Mesenchymal stem cell (in vitro differentiated cells and primary cell): Measurements from ENCODE around the gene MSL3B.

ENCODE experiments used
- DNase-seq: peaks from one replicate; pipeline ENCODE4 v3.0.0-alpha.2; 2013
- H2AFZ ChIP-seq: one replicate; pipeline ENCODE4 v1.6.1; 2013; ENCODE audit warnings: low read depth, mild to moderate bottlenecking, control low read depth, inconsistent platforms, low read length, moderate library complexity
- H2AK5ac ChIP-seq: 2 replicates; pipeline ENCODE4 v1.6.1; 2013; ENCODE audit warnings: low read length, moderate library complexity, mild to moderate bottlenecking, inconsistent platforms; ENCODE audit not compliant: severe bottlenecking
- H2BK120ac ChIP-seq: one replicate; pipeline ENCODE4 v1.6.1; 2013; ENCODE audit warnings: low read depth, mild to moderate bottlenecking, inconsistent platforms, low read length, moderate library complexity
- H2BK12ac ChIP-seq, 2 experiments: one replicate each; pipeline ENCODE4 v1.6.1; 2013; ENCODE audit warnings: inconsistent platforms in 2 of 2, low read length in 2 of 2, mild to moderate bottlenecking in 2 of 2, moderate library complexity in 2 of 2, control low read depth in 1 of 2
- H2BK15ac ChIP-seq: one replicate; pipeline ENCODE4 v1.6.1; 2013; ENCODE audit warnings: mild to moderate bottlenecking, low read depth, inconsistent platforms; ENCODE audit not compliant: poor library complexity, severe bottlenecking
- H2BK5ac ChIP-seq: 2 replicates; pipeline ENCODE4 v1.6.1; 2013; ENCODE audit warnings: low read depth, mild to moderate bottlenecking, low read length, control low read depth, inconsistent platforms; ENCODE audit not compliant: poor library complexity, severe bottlenecking
- H3K14ac ChIP-seq, 2 experiments: one replicate each; pipeline ENCODE4 v1.6.1; 2013; ENCODE audit warnings: inconsistent platforms in 2 of 2, low read length in 2 of 2, control low read depth in 1 of 2, mild to moderate bottlenecking in 1 of 2, moderate library complexity in 1 of 2
- H3K18ac ChIP-seq, 2 experiments: one replicate each; pipeline ENCODE4 v1.6.1; 2013; ENCODE audit warnings: inconsistent platforms in 2 of 2, low read length in 2 of 2, control low read depth in 1 of 2, low read depth in 1 of 2, mild to moderate bottlenecking in 1 of 2
- H3K23ac ChIP-seq, 2 experiments: one replicate each; pipeline ENCODE4 v1.6.1; 2013; ENCODE audit warnings: inconsistent platforms in 2 of 2, low read length in 2 of 2, mild to moderate bottlenecking in 2 of 2, moderate library complexity in 2 of 2, control low read depth in 1 of 2
- H3K27ac ChIP-seq: 2 replicates; pipeline ENCODE4 v1.5.1; 2013; ENCODE audit warnings: mild to moderate bottlenecking, moderate library complexity, low read length, control low read depth, inconsistent platforms; ENCODE audit not compliant: poor library complexity, severe bottlenecking
- H3K27me3 ChIP-seq, 2 experiments: 2 replicates each; pipeline versions ENCODE4 v1.6.1 to v1.7.0; 2013; ENCODE audit warnings: low read length in 2 of 2, mild to moderate bottlenecking in 2 of 2, moderate library complexity in 2 of 2, control low read depth in 1 of 2, inconsistent platforms in 1 of 2; ENCODE audit not compliant: control insufficient read depth in 1 of 2, insufficient read depth in 1 of 2
- H3K36me3 ChIP-seq, 2 experiments: 2 replicates each; pipeline versions ENCODE4 v1.6.1 to v1.7.0; 2013; ENCODE audit warnings: low read length in 2 of 2, control low read depth in 1 of 2, inconsistent platforms in 1 of 2, low read depth in 1 of 2, mild to moderate bottlenecking in 1 of 2; ENCODE audit not compliant: insufficient read depth in 2 of 2, control insufficient read depth in 1 of 2
- H3K4ac ChIP-seq, 2 experiments: one replicate each; pipeline ENCODE4 v1.6.1; 2013; ENCODE audit warnings: inconsistent platforms in 2 of 2, low read length in 2 of 2, mild to moderate bottlenecking in 2 of 2, moderate library complexity in 2 of 2, control low read depth in 1 of 2, low read depth in 1 of 2
- H3K4me1 ChIP-seq: 2 replicates; pipeline ENCODE4 v1.6.1; 2013; ENCODE audit warnings: low read depth, low read length, control low read depth; ENCODE audit not compliant: control insufficient read depth, insufficient read depth
- H3K4me2 ChIP-seq: 2 replicates; pipeline ENCODE4 v1.6.1; 2013; ENCODE audit warnings: low read length, mild to moderate bottlenecking, inconsistent platforms; ENCODE audit not compliant: poor library complexity, severe bottlenecking
- H3K4me3 ChIP-seq, 2 experiments: 2 replicates each; pipeline versions ENCODE4 v1.5.1 to v1.7.0; 2013; ENCODE audit warnings: low read length in 2 of 2, mild to moderate bottlenecking in 2 of 2, control low read depth in 1 of 2, low read depth in 1 of 2; ENCODE audit not compliant: insufficient read depth in 1 of 2
- H3K79me1 ChIP-seq: replicated peaks from 2 replicates; pipeline ENCODE4 v1.6.1; 2013; ENCODE audit warnings: mild to moderate bottlenecking, control low read depth, low read length, inconsistent platforms; ENCODE audit not compliant: poor library complexity, severe bottlenecking
- H3K9ac ChIP-seq: 2 replicates; pipeline ENCODE4 v1.7.0; 2013; ENCODE audit warnings: mild to moderate bottlenecking, low read length, moderate library complexity
- H3K9me3 ChIP-seq: 2 replicates; pipeline ENCODE4 v1.7.0; 2013; ENCODE audit warnings: mild to moderate bottlenecking, low read length; ENCODE audit not compliant: control insufficient read depth
- H4K8ac ChIP-seq: one replicate; pipeline ENCODE4 v1.6.1; 2013; ENCODE audit warnings: inconsistent platforms, mild to moderate bottlenecking, low read length, moderate library complexity
- H4K91ac ChIP-seq: one replicate; pipeline ENCODE4 v1.6.1; 2013; ENCODE audit warnings: mild to moderate bottlenecking, low read length, inconsistent platforms
- WGBS: methylation state at CpG from one replicate; pipeline ENCODE4 v1.1.7; 2013; ENCODE audit warnings: mixed read lengths; 5-methylcytosine and 5-hydroxymethylcytosine counted together

Gene MSL3B

DNA sequence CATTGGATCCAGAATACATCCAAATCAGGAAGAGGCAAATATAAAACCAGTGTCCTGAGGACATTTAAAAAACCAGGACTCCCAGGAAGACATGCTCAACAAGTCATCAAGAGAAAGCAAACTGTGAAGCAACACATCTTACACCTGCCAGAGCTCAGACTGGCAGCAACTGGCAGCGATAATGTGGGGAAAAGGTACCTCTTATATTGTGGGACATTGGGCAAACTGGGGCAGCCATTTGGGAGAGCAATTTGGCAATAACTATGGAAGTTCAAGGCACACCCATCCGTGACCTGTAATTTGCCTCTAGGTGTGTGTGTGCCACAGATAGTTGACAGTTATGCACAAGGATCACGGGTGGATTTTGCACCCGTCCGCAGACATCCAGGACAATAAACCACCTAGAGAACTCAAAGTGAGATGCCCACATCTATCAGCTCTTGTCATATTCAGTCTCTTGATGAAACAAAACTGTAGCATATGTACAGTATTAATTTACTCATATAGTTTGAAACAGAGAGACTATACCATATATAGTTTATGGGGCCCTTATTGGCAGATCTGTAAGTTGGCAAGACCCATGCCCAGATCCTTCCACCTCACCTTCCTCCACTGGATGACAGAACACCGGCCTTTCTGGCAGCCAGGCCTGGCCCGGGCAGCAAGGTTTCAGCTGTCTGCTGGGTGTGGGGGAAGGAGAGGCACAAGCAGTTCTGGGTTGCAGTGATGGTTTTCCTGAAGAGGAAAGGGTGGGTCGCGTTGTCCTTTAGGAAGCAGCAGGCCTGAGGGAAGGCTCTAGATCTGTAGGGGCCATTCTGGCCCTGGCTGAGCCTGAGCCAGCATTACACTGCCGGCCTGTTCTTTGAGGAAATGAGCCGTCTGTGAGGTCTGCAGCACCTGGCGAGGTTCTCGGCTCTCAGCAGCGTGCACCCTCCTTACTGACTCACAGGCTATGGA, 32.7 kb downstream of the MSL3B start:
- Histone ChIP-seq H3K9ac (no peak overlapping the region), H2BK15ac (no peak overlapping the region), H3K4me1 (peaks cover 11% of the 10 kb centered on the region), H2BK5ac (no peak overlapping the region), H2BK12ac (no peak overlapping the region), H3K14ac (no peak overlapping the region), H2AK5ac (no peak overlapping the region), H3K4ac (no peak overlapping the region), H2AFZ (no peak overlapping the region), H3K36me3 (peaks cover 0 to 15% of the 10 kb centered on the region in 2 experiments), H4K8ac (no peak overlapping the region), H3K23ac (no peak overlapping the region), H2BK120ac (no peak overlapping the region), H3K18ac (no peak overlapping the region), H3K4me3 (no peak overlapping the region), H3K27me3 (no peaks in the 10 kb centered on the region), H3K27ac (no peak overlapping the region), H3K79me1 (peaks cover 12% of the 10 kb centered on the region), H4K91ac (no peak overlapping the region), H3K4me2 (no peak overlapping the region), H3K9me3 (no peaks in the 10 kb centered on the region)
- DNase-seq = no peak
- 92% methylated on average over 14 of the region's 14 CpGs for WGBS

DNA sequence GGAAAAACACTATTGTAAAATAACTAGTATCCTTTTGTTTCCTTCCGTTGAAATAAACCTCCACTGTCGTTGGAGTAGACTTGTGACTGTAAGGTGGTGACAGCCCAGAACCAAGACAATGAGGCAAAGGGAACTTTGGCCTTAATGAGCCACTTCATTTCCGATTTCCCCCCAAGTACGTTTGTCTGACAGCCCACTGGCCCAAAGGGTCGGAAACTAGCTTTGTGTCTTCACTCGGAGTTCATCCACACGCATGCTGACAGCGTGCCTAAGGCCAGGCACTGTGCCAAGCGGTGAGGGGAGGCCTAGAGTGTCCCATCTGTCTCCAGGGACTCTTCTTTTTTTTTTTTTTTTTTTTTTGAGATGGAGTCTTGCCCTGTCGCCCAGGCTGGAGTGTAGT, 34.8 kb downstream of the MSL3B start:
- Histone ChIP-seq H3K4ac (no peak overlapping the region), H3K36me3 (peaks cover 0 to 9% of the 10 kb centered on the region in 2 experiments), H3K4me3 (no peak overlapping the region), H3K23ac (no peak overlapping the region), H2BK5ac (no peak overlapping the region), H3K14ac (no peak overlapping the region), H2BK12ac (no peak overlapping the region), H3K27ac (no peak overlapping the region), H3K9me3 (no peaks in the 10 kb centered on the region), H2AFZ (no peak overlapping the region), H3K4me1 (peaks cover 3% of the 10 kb centered on the region), H3K18ac (no peak overlapping the region), H4K8ac (no peak overlapping the region), H4K91ac (no peak overlapping the region), H3K79me1 (peaks cover 12% of the 10 kb centered on the region), H3K9ac (peak overlapping the region; percentile 11), H3K4me2 (no peak overlapping the region), H2AK5ac (no peak overlapping the region), H2BK120ac (no peak overlapping the region), H3K27me3 (no peaks in the 10 kb centered on the region), H2BK15ac (no peak overlapping the region)
- no peak for DNase-seq
- WGBS = 92% methylated on average over 9 of the region's 10 CpGs

DNA sequence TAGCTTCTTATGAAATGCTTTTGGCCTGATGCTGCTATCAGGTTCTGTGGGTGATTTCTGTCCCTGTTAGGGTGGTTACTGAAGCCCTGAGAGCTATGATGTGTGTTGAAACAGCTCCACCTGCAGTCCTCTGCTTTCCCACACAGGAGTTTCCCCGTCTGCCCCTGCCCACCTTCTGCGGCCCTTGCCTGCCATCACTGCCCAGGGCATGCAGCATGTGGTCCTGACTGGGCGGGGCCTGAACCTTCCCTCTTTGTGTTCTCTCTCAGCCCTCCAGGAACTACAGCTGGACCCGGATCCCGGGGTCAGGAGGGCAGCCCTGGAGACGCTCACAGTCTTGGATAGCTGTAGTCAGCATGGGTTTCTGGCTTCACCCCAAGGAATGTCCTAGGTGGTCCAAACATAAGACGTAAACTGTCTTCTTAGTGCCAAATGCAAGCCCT, 35.3 kb downstream of the MSL3B start:
- peak; percentile 24 for DNase-seq
- Histone ChIP-seq H3K9me3 (no peaks in the 10 kb centered on the region), H2BK5ac (no peak overlapping the region), H2BK120ac (no peak overlapping the region), H3K23ac (no peak overlapping the region), H3K27ac (no peak overlapping the region), H4K8ac (no peak overlapping the region), H4K91ac (no peak overlapping the region), H2AK5ac (no peak overlapping the region), H2BK15ac (no peak overlapping the region), H3K18ac (no peak overlapping the region), H3K79me1 (peaks cover 12% of the 10 kb centered on the region), H3K4me3 (no peak overlapping the region), H3K4ac (no peak overlapping the region), H2AFZ (no peak overlapping the region), H3K14ac (peak overlapping the region in 1 of 2 experiments; percentile 35), H2BK12ac (no peak overlapping the region), H3K4me2 (no peak overlapping the region), H3K4me1 (peaks cover 3% of the 10 kb centered on the region), H3K9ac (peak overlapping the region; percentile 21), H3K27me3 (no peaks in the 10 kb centered on the region), H3K36me3 (peaks cover 0 to 9% of the 10 kb centered on the region in 2 experiments)
- WGBS = 84% methylated on average over 6 of the region's 7 CpGs

DNA sequence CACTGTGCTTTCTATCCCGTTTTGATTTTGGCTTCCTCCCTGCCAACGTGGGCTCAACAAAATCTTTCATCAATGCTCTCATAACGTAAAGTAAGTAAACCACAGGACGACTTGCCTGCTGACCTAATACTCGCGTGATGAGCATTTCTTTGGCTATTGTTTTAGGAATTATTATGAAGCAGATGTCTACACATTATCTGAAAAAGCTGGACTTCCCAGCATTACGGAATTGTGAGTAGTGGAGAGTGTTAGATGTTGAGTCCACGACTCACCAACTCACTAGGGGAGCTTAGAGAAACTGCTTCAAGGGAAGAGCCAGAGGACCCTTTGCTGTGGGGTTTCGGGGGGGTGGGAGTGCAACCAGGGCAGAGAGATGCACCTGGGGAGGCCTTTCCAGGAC, 35.8 kb downstream of the MSL3B start:
- no peak overlapping the region for H2BK12ac ChIP-seq
- peaks cover 10% of the 10 kb centered on the region for H3K79me1 ChIP-seq
- no peak overlapping the region for H2BK15ac ChIP-seq
- H3K9ac ChIP-seq = peak overlapping the region; percentile 21
- no peak overlapping the region for H4K8ac ChIP-seq
- no peak overlapping the region for H2AFZ ChIP-seq
- DNase-seq = peak; percentile 21
- H2BK5ac ChIP-seq = no peak overlapping the region
- H3K18ac ChIP-seq = no peak overlapping the region
- WGBS = 85% methylated on average over 6 of the region's 9 CpGs
- H3K4me1 ChIP-seq = peaks cover 3% of the 10 kb centered on the region
- H3K4ac ChIP-seq = no peak overlapping the region
- no peak overlapping the region for H4K91ac ChIP-seq
- H3K36me3 ChIP-seq = peaks cover 0 to 9% of the 10 kb centered on the region in 2 experiments
- no peak overlapping the region for H3K4me3 ChIP-seq
- no peak overlapping the region for H3K14ac ChIP-seq
- no peak overlapping the region for H3K23ac ChIP-seq
- no peak overlapping the region for H2BK120ac ChIP-seq
- H3K27ac ChIP-seq = no peak overlapping the region
- H3K4me2 ChIP-seq = no peak overlapping the region
- H3K9me3 ChIP-seq = no peaks in the 10 kb centered on the region
- H2AK5ac ChIP-seq = no peak overlapping the region
- H3K27me3 ChIP-seq = no peaks in the 10 kb centered on the region
